Coronary artery (tissue), 2 donors: ENCODE data around the gene ICE1.
A peak's percentile ranks its signal among the peaks of the same experiment; 100 is the strongest.

Source experiments
- DNase-seq: peaks from one replicate; pipeline ENCODE4 v3.0.0-alpha.2; 2017; ENCODE audit warnings: low spot score
- H3K27ac ChIP-seq, 2 donors: fragments of 200-600 bp; sonication (generic); one replicate each; pipeline ENCODE4 v1.5.1; 2016 to 2019
- H3K4me3 ChIP-seq: fragments of 200-600 bp; sonication (generic); 2 replicates; pipeline ENCODE4 v1.5.1; 2016; ENCODE audit warnings: mild to moderate bottlenecking, moderate library complexity
- TF ChIP-seq, protein P1 (sequence below): fragments of 200-600 bp; sonication (generic); IDR thresholded peaks from one replicate; pipeline ENCODE4 v1.5.1; 2019; ENCODE audit warnings: antibody characterized with exemption

Gene ICE1

DNA sequence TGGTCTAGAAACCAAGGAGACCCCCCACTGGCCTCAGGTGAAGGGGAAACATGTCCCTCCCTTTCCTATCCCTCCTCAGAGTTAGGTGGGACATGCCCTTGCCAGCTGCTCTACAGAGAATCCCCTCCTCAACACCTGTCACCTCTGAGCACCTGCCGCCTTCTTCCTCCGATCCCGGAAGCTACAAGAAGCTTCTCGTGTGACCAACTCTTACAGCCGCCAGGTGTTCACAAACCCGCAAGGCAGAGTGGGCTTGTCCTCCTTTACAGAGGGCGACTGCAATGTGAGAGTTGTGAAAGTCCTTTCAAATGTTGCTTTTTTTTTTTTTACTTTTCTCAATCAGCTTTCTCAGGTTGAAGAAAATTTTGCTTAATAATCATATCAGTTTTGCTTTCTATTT lies 3.7 kb upstream of the ICE1 start:
- TF ChIP-seq, protein P1, sequence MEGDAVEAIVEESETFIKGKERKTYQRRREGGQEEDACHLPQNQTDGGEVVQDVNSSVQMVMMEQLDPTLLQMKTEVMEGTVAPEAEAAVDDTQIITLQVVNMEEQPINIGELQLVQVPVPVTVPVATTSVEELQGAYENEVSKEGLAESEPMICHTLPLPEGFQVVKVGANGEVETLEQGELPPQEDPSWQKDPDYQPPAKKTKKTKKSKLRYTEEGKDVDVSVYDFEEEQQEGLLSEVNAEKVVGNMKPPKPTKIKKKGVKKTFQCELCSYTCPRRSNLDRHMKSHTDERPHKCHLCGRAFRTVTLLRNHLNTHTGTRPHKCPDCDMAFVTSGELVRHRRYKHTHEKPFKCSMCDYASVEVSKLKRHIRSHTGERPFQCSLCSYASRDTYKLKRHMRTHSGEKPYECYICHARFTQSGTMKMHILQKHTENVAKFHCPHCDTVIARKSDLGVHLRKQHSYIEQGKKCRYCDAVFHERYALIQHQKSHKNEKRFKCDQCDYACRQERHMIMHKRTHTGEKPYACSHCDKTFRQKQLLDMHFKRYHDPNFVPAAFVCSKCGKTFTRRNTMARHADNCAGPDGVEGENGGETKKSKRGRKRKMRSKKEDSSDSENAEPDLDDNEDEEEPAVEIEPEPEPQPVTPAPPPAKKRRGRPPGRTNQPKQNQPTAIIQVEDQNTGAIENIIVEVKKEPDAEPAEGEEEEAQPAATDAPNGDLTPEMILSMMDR, result no peak
- no peak for DNase-seq
- Histone ChIP-seq H3K4me3 (no peak overlapping the region), H3K27ac (no peak overlapping the region)

DNA sequence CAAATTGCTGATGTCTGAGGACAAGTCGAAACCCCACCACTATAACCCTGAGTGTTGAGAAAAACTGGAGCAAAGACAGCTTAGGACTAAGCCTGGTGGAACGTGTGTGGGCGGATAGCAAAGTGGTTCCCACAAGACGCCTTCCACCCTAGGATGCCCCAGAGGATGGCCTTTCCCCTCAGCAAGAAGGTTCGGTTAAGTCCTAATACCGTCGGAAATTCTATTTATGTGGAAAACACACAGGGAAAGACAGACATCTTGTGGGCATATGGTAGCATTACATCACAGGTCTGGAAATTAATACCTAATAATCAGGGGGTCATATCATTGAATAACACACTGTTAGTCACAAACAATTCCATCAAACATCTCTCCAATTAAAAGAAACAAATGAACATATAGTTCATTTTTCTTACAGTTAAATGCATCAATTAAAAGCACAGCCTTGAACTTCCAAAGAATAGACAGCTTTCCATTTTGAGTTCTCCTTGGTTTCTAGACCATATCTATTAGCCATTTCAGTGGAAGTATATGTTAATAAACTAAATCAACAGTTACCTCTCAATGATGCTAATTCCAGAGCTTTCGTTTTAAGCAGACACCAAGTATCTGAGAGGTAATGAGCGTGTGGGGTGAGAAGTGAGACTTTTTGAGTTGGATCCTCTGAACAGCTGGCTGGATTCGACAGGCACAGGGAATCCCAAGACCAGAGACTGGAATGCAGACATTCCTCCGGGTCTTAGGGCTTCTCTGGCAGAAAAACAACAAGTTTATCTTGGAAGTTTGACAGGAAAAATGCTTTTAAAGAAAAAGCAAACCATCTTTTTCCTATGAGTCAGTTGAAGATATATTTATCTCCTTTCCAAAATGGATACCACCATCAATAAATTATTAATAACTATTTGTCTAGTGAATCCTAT lies 2.9 kb upstream of the ICE1 start:
- Histone ChIP-seq H3K4me3 (no peak overlapping the region), H3K27ac (no peak overlapping the region)
- DNase-seq, result no peak
- TF ChIP-seq, protein P1, result peak; percentile 65

DNA sequence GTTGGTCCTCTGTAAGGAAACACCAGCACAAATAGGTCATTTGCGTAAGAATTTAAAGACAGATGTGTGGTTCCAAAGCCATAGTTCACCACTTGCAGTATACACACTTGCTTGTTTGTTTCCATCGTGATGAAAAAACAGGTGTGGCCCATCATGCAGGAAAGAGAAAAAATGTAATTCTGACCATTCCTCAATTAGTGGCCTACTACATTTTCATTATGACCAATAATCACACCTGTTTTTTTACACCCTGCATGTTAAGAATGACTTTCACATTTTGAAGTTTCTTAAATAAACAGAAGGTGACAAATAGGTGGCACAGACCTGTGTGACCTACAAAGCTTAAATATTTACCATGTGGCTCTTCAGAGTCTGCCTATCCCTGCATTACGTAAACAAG lies 2.2 kb upstream of the ICE1 start:
- Histone ChIP-seq H3K27ac (no peak overlapping the region), H3K4me3 (no peak overlapping the region)
- DNase-seq, result no peak
- TF ChIP-seq, protein P1, result no peak

DNA sequence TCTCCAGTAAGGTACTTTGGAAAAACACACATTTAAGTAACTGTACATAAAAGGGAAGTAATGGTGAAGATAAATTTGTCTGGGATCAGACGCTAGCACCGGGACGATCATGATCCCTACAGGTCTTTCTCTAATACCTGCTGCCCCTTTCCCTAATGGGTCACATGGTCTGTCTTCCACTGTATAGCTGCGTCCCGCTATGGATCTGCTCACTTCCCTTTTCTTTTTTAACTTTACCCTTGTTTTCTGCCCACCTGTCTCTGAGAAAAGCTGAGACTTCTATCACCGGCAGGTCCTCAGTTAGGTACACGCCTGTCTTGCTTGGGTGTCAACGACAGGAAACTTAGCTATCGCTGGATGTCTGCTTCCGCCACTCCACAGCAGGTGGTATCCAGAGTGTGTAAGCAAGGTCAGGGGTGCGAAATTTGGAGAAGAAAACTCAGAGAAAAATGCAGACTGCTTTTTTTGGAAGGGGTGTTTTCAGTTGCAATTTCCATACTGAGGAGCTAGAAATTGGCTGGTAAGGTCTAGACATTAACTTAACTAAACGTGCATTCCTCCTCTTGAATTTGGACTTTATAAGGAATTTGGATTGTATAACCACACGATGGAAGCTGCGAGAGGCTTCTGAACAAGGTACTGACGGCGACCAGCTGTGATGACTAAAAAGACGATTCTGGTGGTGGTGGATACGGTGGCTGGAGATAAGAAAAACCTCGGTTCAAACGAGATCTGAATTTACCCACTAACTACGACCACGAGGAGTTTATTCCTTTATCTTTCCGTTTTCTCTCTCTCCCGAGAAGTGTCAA lies 1.1 kb upstream of the ICE1 start:
- DNase-seq, result no peak

DNA sequence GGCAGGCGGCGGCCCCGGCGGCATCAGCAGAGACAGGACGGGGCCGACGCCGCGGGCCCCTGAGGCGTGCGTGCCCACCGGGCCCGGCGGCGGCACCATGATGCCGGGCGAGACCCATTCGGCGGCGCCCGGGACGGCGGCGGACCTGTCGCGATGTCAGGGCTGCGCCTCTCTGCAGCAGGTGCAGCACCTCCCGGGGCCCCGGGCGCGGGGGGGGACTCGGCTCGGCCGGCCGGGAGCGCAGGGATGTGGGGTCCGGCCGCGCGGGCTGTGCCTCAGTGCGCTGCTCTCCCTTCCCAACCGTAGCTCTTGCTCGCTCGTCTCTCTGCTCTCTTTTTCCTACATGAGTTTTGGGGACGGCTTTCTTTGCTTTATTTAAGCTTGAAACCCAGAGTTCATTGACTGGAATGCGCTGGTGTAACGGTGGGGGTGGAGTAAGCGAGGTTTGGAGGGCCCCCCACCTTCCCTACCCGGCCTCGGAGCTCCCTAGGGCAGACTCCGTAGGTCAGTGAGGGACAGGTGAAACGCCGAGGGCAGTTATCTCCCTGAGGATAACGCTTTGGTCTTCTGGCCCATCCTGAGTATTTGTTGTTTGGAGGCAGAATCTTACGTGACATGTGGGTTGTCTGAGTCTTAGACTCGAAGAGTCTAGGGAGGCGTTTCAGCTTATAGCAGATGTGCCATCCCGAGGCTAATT lies 490 bp downstream of the ICE1 start:
- Histone ChIP-seq H3K4me3 (peak overlapping the region; percentile 79), H3K27ac (peak overlapping the region; percentile 92 to 96)
- no peak for DNase-seq
- TF ChIP-seq, protein P1, result no peak

More for the DNA sequence above, 1.1 kb upstream of the ICE1 start:
- TF ChIP-seq, protein P1, result no peak
- H3K27ac ChIP-seq, result peak overlapping the region; percentile 92 to 96
- H3K4me3 ChIP-seq, result peak overlapping the region; percentile 79

DNA sequence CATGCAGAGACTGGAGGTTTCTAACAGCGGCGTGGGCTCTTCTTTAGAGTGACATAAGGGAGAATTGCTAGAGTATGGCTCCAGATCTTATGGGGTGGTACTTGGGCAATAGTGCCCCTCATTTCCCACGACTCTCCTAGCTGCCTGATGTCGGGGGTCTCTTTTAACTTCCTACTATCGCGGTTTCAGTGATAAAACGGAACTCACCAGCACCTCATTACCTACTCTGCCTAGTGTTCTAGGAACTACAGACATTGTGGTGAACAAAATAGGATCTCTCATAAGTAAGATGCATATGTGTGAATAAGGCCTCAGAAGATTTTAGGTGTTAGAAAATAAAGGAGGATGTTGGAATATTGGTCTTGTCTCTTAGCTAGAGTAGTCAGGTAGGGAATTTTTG lies 1.1 kb downstream of the ICE1 start:
- Histone ChIP-seq H3K27ac (no peak overlapping the region), H3K4me3 (peak overlapping the region; percentile 79)
- TF ChIP-seq, protein P1, result no peak
- DNase-seq, result no peak
